HEK293T (cell line): ENCODE data around the gene RPL21.

Experiments used
- CTCF ChIA-PET: fragments of 350-600 bp; formaldehyde crosslinking; extraction: SDS; loops from one replicate; lab custom pipeline; 2021; ENCODE audit warnings: antibody characterized with exemption, inconsistent platforms; lab: Yijun Ruan, JAX
- POLR2A ChIA-PET: fragments of 350-600 bp; formaldehyde crosslinking; extraction: SDS; loops from one replicate; lab custom pipeline; 2020; ENCODE audit warnings: antibody characterized with exemption, inconsistent platforms; lab: Yijun Ruan, JAX
- DNase-seq: peaks from one replicate; pipeline ENCODE4 v3.0.0; 2012; ENCODE audit warnings: mixed read lengths; ENCODE audit errors: extremely low spot score
- ARNT ChIP-seq: fragments of 450-650 bp; IDR thresholded peaks from 2 replicates; pipeline ENCODE4 v1.6.1; 2017; ENCODE audit warnings: mild to moderate bottlenecking
- BHLHE40 ChIP-seq: fragments of 450-650 bp; IDR thresholded peaks from 2 replicates; pipeline ENCODE4 v1.6.1; 2016; ENCODE audit warnings: mild to moderate bottlenecking, moderate library complexity, borderline replicate concordance
- CTBP1 ChIP-seq: fragments of 450-650 bp; IDR thresholded peaks from 2 replicates; pipeline ENCODE4 v1.6.1; 2016; ENCODE audit warnings: borderline replicate concordance
- ELF4 ChIP-seq: fragments of 450-650 bp; IDR thresholded peaks from 2 replicates; pipeline ENCODE4 v1.6.1; 2017; ENCODE audit warnings: antibody characterized with exemption
- FOXA1 ChIP-seq: fragments of 450-650 bp; IDR thresholded peaks from 2 replicates; pipeline ENCODE4 v1.6.1; 2016; ENCODE audit warnings: mild to moderate bottlenecking
- FOXK2 ChIP-seq: fragments of 450-650 bp; IDR thresholded peaks from 2 replicates; pipeline ENCODE4 v1.6.1; 2016; ENCODE audit warnings: mild to moderate bottlenecking
- FOXM1 ChIP-seq: fragments of 450-650 bp; IDR thresholded peaks from 2 replicates; pipeline ENCODE4 v1.6.1; 2017; ENCODE audit warnings: mild to moderate bottlenecking, borderline replicate concordance
- HDGF ChIP-seq: fragments of 450-650 bp; IDR thresholded peaks from 2 replicates; pipeline ENCODE4 v1.6.1; 2017; ENCODE audit warnings: antibody characterized with exemption, borderline replicate concordance
- L3MBTL2 ChIP-seq: fragments of 450-650 bp; conservative IDR thresholded peaks from 2 replicates; pipeline ENCODE4 v1.6.1; 2016; ENCODE audit warnings: mild to moderate bottlenecking
- LEF1 ChIP-seq: fragments of 450-650 bp; IDR thresholded peaks from 2 replicates; pipeline ENCODE4 v1.6.1; 2017; ENCODE audit warnings: mild to moderate bottlenecking, borderline replicate concordance
- NFRKB ChIP-seq: fragments of 450-650 bp; IDR thresholded peaks from 2 replicates; pipeline ENCODE4 v1.6.1; 2016; ENCODE audit warnings: mild to moderate bottlenecking, moderate library complexity
- SP1 ChIP-seq: fragments of 450-650 bp; IDR thresholded peaks from 2 replicates; pipeline ENCODE4 v1.6.1; 2017
- SUZ12 ChIP-seq: fragments of 450-650 bp; IDR thresholded peaks from 2 replicates; pipeline ENCODE4 v1.6.1; 2016; ENCODE audit warnings: mild to moderate bottlenecking
- TARDBP ChIP-seq: fragments of 450-650 bp; IDR thresholded peaks from 2 replicates; pipeline ENCODE4 v1.6.1; 2016
- ZNF384 ChIP-seq: fragments of 450-650 bp; IDR thresholded peaks from 2 replicates; pipeline ENCODE4 v1.6.1; 2016
- TF ChIP-seq, protein P1 (sequence below): fragments of 450-650 bp; IDR thresholded peaks from 2 replicates; pipeline ENCODE4 v1.6.1; 2016

RPL21 gene

DNA sequence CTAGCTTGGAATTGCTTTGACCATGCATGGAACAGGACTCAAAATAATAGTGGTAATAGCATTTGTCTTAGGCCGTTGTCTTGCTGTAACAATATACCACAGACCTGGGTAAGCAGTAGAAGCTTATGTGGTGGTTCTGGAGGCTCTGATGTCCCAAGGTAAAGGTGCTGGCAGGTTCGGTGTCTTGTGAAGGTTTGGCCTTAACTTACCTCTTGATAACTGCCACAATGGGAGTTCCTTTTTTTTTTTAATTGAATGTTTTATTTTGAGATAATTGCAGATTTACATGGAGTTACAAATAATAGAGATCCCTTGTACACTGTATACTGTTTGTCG lies 5.8 kb downstream of the RPL21 start:
- CTCF ChIA-PET = interaction anchor here (0.8 kb wide), 1 partner anchor 272 kb away, joined by 7 read pairs; no protein-coding TSS in a partner anchor
- POLR2A ChIA-PET = no interaction called here
- no peak for DNase-seq

DNA sequence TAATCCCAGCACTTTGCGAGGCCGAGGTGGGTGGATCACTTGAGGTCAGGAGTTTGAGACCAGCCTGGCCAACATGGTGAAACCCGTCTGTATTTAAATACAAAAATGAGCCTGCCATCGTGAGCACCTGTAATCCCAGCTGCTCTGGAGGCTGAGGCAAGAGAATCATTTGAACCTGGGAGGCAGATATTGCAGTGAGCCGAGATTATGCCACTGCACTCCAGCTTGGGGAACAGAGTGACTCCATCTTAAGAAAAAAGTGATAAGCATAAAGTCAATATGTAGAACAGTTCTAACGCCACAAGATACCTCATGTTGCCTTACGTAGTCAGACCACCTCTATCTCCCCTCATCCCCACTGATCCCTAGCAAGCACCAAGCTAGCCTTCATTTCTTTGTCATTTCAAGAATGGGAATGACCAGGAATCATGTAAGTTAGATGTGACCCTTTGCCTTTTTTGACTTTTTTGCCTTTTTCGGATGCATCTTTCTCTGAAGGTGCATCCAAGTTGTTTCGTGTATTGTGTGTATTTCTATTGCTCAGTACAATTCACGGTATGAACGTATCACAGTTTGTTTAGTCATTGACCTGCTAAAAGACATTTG lies 6.4 kb downstream of the RPL21 start:
- ChIA-PET POLR2A (no interaction called here), CTCF (no interaction called here)
- TF ChIP-seq SP1 (no peak), CTBP1 (no peak), NFRKB (no peak), ELF4 (no peak)
- no peak for DNase-seq

More for the DNA sequence above, 5.8 kb downstream of the RPL21 start:
- TF ChIP-seq L3MBTL2 = no peak
- TF ChIP-seq SUZ12 = no peak
- TF ChIP-seq HDGF = no peak
- no peak for TF ChIP-seq SP1
- no peak for TF ChIP-seq ARNT
- no peak for TF ChIP-seq TARDBP
- TF ChIP-seq FOXK2 = no peak
- no peak for TF ChIP-seq ELF4
- no peak for TF ChIP-seq LEF1
- TF ChIP-seq NFRKB = no peak; the same call in 1 of the 2 replicates
- TF ChIP-seq FOXM1 = no peak
- no peak for TF ChIP-seq CTBP1
- no peak for TF ChIP-seq BHLHE40
- TF ChIP-seq, protein P1, sequence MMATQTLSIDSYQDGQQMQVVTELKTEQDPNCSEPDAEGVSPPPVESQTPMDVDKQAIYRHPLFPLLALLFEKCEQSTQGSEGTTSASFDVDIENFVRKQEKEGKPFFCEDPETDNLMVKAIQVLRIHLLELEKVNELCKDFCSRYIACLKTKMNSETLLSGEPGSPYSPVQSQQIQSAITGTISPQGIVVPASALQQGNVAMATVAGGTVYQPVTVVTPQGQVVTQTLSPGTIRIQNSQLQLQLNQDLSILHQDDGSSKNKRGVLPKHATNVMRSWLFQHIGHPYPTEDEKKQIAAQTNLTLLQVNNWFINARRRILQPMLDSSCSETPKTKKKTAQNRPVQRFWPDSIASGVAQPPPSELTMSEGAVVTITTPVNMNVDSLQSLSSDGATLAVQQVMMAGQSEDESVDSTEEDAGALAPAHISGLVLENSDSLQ = no peak
- no peak for TF ChIP-seq ZNF384
- no peak for TF ChIP-seq FOXA1

DNA sequence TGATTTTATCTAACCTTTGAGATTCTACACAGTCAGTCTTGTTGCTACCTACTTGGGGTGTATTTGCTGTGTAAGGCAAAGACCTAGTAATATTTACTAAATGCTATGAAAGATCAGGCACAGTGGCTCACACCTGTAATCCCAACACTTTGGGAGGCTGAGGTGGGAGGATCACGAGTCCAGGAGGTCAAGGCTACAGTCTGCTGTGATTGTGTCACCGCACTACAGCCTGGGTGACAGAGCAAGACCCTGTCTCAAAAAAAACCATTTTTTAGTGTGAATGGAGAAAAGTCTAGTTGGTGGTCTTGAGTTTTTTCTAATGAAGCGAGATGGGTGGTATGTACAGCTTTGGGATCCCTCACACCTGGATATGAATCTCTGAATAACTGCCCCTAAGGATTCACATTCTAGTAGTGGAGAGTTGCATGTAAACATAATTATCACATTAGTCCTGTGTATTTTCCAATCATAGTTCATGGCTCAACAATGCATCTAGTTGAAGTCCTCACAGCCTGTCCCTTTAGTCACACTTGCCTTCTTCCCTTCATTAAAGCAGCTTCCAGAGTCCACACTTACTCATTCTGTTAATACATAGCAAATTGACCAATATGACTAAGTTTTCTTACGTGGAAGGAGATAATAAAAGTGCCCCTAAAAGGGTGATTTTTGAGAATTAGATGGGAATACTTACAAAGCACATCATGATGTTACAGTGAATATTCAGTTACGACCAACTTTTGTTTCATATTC lies 7.5 kb downstream of the RPL21 start:
- CTCF ChIA-PET = interaction anchor here (0.8 kb wide), 1 partner anchor 203 kb away, joined by 3 read pairs; no protein-coding TSS in a partner anchor
- DNase-seq = no peak
- POLR2A ChIA-PET = no interaction called here
- no peak for TF ChIP-seq SP1
- TF ChIP-seq, protein P1 = no peak
- TF ChIP-seq LEF1 = no peak

DNA sequence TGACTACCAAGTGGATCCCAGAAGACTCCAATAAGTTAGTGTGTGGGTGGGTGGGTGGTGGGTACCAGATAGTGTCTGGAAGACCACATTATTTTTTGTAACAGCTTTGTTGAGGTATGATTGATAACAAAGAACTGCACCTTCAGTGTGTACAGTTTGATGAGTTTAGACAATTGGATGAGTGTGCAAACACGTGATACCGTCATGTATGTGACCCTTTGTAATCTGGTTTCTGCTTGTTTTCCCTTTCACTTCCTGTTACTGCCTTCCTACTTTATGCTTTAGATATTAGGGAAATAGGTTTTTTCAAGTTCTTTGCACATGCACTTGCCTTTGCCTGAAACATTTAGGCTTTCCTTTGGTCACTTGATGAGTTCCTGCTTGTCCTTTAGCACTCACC lies 8.5 kb downstream of the RPL21 start:
- no peak for DNase-seq
- POLR2A ChIA-PET = interaction anchor here (1.0 kb wide), 1 partner anchor 11 kb away, joined by 3 read pairs; the partner anchor contains the start of gene RASL11A
- TF ChIP-seq FOXA1 (no peak), SP1 (no peak), FOXM1 (no peak), HDGF (no peak), BHLHE40 (no peak)
- TF ChIP-seq, protein P1 = no peak
- CTCF ChIA-PET = interaction anchor here (0.8 kb wide), 1 partner anchor 204 kb away, joined by 3 read pairs; no protein-coding TSS in a partner anchor

DNA sequence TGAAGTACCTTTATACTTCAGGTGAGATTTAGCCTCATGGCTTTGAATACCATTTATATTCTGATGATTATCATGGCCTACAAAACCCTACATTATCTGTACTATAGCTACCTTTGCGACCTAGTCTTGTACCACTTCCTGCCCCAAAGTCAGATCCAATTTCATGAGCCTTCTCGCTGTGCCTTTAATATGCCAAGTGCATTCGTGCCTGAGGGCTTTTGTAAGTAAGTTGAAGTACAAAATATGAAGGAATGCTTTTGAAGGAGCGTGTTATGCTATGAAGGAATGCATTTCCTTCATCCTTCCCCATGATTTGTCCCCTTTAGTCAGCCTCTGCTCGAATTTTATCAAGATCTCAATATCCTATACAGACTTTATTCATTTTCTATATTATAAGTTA lies 10.0 kb downstream of the RPL21 start:
- CTCF ChIA-PET = no interaction called here
- TF ChIP-seq ZNF384 (no peak), FOXA1 (no peak), TARDBP (no peak), ARNT (no peak), BHLHE40 (no peak), NFRKB (no peak), FOXM1 (no peak), HDGF (no peak), LEF1 (no peak), ELF4 (no peak), L3MBTL2 (no peak), FOXK2 (no peak), SUZ12 (no peak), SP1 (no peak), CTBP1 (no peak)
- TF ChIP-seq, protein P1 = no peak
- DNase-seq = no peak
- POLR2A ChIA-PET = no interaction called here

DNA sequence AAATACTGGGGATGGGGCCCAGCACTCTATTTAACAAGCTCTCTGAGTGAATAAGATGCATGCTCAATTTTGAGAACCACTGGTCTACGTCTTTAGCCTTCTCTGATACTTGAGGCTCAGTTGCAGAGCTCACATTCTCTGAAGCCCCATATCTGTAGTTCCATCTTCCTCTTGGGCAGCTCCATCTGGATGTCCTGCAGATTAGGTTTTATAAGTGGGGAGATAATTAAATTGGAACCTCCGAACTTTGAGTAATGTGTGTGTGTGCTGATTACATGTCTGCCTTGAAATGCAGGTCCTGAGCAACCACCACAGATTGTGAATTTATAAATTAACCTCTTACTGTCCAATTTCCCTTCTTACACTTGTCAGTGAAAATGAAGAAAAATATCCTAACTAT lies 12.1 kb downstream of the RPL21 start:
- ChIA-PET CTCF (interaction anchor here (0.6 to 1.5 kb wide), 2 partner anchors 112 to 135 kb away, joined by 3 to 4 read pairs; no protein-coding TSS in a partner anchor), POLR2A (interaction anchor here (0.9 kb wide), 1 partner anchor 20 kb away, joined by 3 read pairs; no protein-coding TSS in a partner anchor)
- DNase-seq = no peak

More for the DNA sequence above, 12.1 kb downstream of the RPL21 start:
- TF ChIP-seq FOXM1 = no peak
- TF ChIP-seq LEF1 = no peak
- TF ChIP-seq ELF4 = no peak
- no peak for TF ChIP-seq SP1
- no peak for TF ChIP-seq HDGF
- TF ChIP-seq FOXA1 = no peak
